HepG2 (cell line): Measurements from ENCODE around the gene RNF14. TPM values are rescaled to one million over a fixed set of nuclear protein-coding genes. Genes with fewer than 3 reads are reported as not detected.

Experiments used
- BRCA1 ChIP-seq: sonication (generic); formaldehyde crosslinking; IDR thresholded peaks from 2 replicates; pipeline ENCODE4 v1.4.0; 2020; ENCODE audit warnings: missing genetic modification reagents
- CEBPB ChIP-seq: IDR thresholded peaks from 2 replicates; pipeline ENCODE4 v1.6.1; 2011; ENCODE audit warnings: low read depth, low read length, improper control_type of control experiment, borderline replicate concordance
- GABPA ChIP-seq, 2 experiments: IDR thresholded peaks; 2 replicates each; pipeline ENCODE4 v1.6.1; 2011 to 2016; ENCODE audit warnings: low read depth in 2 of 2, low read length in 1 of 2, missing biosample characterization in 1 of 2, missing genetic modification characterization in 1 of 2
- GMEB1 ChIP-seq: sonication (generic); formaldehyde crosslinking; IDR thresholded peaks from 2 replicates; pipeline ENCODE4 v1.5.1; 2020; ENCODE audit warnings: missing genetic modification reagents, mild to moderate bottlenecking, borderline replicate concordance
- IKZF5 ChIP-seq: IDR thresholded peaks from 2 replicates; pipeline ENCODE4 v1.6.1; 2018; ENCODE audit warnings: missing genetic modification reagents, mild to moderate bottlenecking, missing compliant biosample characterization
- KAT8 ChIP-seq: IDR thresholded peaks from 2 replicates; pipeline ENCODE4 v1.6.1; 2016; ENCODE audit warnings: missing genetic modification reagents, missing compliant biosample characterization
- MIXL1 ChIP-seq: IDR thresholded peaks from 2 replicates; pipeline ENCODE4 v1.6.1; 2016
- MYC ChIP-seq: sonication (generic); formaldehyde crosslinking; IDR thresholded peaks from 2 replicates; pipeline ENCODE4 v1.9.0; 2021; ENCODE audit warnings: missing genetic modification reagents, borderline replicate concordance
- NAIF1 ChIP-seq: sonication (generic); formaldehyde crosslinking; IDR thresholded peaks from 2 replicates; pipeline ENCODE4 v1.5.0; 2020; ENCODE audit warnings: mild to moderate bottlenecking, missing genetic modification reagents, borderline replicate concordance
- PHF8 ChIP-seq: sonication (generic); formaldehyde crosslinking; IDR thresholded peaks from 2 replicates; pipeline ENCODE4 v1.5.0; 2020; ENCODE audit warnings: missing genetic modification reagents
- ZBTB2 ChIP-seq: sonication (generic); formaldehyde crosslinking; IDR thresholded peaks from 2 replicates; pipeline ENCODE4 v1.8.0; 2022; ENCODE audit warnings: low read depth, missing genetic modification reagents
- ZFX ChIP-seq: sonication (generic); formaldehyde crosslinking; IDR thresholded peaks from 2 replicates; pipeline ENCODE4 v1.4.0; 2020; ENCODE audit warnings: mild to moderate bottlenecking, low read depth, missing genetic modification reagents, moderate library complexity
- ZNF205 ChIP-seq: IDR thresholded peaks from 2 replicates; pipeline ENCODE4 v1.6.1; 2018; ENCODE audit warnings: missing biosample characterization, missing genetic modification reagents
- ZNF235 ChIP-seq: sonication (generic); formaldehyde crosslinking; IDR thresholded peaks from 2 replicates; pipeline ENCODE4 v1.8.1; 2023; ENCODE audit warnings: mild to moderate bottlenecking, missing genetic modification reagents, borderline replicate concordance
- ZNF296 ChIP-seq: sonication (generic); formaldehyde crosslinking; conservative IDR thresholded peaks from 2 replicates; pipeline ENCODE4 v1.5.0; 2020; ENCODE audit warnings: mild to moderate bottlenecking, missing genetic modification reagents
- ZNF557 ChIP-seq: sonication (generic); formaldehyde crosslinking; IDR thresholded peaks from 2 replicates; pipeline ENCODE4 v1.4.0; 2020; ENCODE audit warnings: missing genetic modification reagents
- ZNF644 ChIP-seq: IDR thresholded peaks from 2 replicates; pipeline ENCODE4 v1.6.1; 2016; ENCODE audit warnings: low read depth
- ZNF75D ChIP-seq: sonication (generic); formaldehyde crosslinking; IDR thresholded peaks from 2 replicates; pipeline ENCODE4 v1.8.1; 2023; ENCODE audit warnings: missing genetic modification reagents, mild to moderate bottlenecking, borderline replicate concordance
- polyA plus RNA-seq, 8 experiments: library from polyadenylated mRNA; depleted of rRNA in 3 of 8; stranded (reverse) in 7 of 8; unstranded in 1 of 8; fragments of >200 nt; fragmentation: Illumina TruSeq in 4 of 8; extraction: Trizol in 4 of 8; gene quantifications; 2 replicates each; pipeline versions ENCODE4 v1.2.1 to v1.2.3, GENCODE V29; 2011 to 2016; ENCODE audit warnings: low read depth in 4 of 8, missing spikeins in 1 of 8, mixed read lengths in 1 of 8; ENCODE audit not compliant: insufficient read depth in 1 of 8
- total RNA-seq, 5 experiments: library from RNA; depleted of rRNA; stranded (reverse); fragments of >200 nt; fragmentation: Illumina TruSeq; extraction: Trizol; gene quantifications; 2 replicates each; pipeline ENCODE4 v1.2.3, GENCODE V29; 2016; ENCODE audit warnings: low read depth in 1 of 5
- TF ChIP-seq, protein P1 (sequence below): sonication (generic); formaldehyde crosslinking; IDR thresholded peaks from 2 replicates; pipeline ENCODE4 v1.4.0; 2020; ENCODE audit warnings: missing genetic modification reagents, borderline replicate concordance
- TF ChIP-seq, protein P2 (sequence below): sonication (generic); formaldehyde crosslinking; IDR thresholded peaks from 2 replicates; pipeline ENCODE4 v1.4.0; 2020; ENCODE audit warnings: missing genetic modification reagents

The RNF14 gene
- total and polyA plus RNA-seq, 2 of the 13 experiments (the other 11 are each of a cell fraction or from before 2014, with no cell fraction given) = 11.3 to 28.1 TPM

DNA sequence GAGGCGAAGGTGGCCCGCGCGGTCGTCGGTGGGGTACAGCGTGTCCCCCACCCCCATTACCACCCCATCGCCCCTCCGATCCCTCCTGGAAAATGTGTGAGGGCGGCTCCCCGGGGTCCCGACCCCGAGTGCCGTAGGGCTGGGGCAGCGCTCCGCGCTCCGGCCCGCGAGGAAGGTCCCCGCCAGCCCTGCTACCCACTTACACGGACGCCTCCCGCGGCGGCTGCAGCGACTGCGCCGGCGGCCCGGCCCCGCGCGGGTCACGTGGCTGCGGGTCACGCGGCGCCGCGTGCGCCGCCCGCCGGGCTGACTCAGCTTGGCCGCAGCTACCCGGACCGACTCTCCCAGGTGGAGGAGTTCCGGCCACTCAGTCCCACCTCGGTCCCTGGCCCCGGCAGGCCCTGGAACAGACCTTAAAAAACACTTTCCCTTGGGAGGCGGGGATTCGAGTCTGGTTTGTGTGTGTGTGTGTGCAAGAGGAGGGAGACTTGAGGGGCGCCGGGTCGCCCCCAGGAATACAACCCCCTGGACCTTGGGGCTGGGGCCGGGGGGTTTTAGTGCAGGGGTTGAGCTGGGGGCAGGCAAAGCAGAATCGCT, 44.0 kb downstream of the RNF14 start, which contains the start of gene GNPDA1 (continued):
- TF ChIP-seq, protein P1, sequence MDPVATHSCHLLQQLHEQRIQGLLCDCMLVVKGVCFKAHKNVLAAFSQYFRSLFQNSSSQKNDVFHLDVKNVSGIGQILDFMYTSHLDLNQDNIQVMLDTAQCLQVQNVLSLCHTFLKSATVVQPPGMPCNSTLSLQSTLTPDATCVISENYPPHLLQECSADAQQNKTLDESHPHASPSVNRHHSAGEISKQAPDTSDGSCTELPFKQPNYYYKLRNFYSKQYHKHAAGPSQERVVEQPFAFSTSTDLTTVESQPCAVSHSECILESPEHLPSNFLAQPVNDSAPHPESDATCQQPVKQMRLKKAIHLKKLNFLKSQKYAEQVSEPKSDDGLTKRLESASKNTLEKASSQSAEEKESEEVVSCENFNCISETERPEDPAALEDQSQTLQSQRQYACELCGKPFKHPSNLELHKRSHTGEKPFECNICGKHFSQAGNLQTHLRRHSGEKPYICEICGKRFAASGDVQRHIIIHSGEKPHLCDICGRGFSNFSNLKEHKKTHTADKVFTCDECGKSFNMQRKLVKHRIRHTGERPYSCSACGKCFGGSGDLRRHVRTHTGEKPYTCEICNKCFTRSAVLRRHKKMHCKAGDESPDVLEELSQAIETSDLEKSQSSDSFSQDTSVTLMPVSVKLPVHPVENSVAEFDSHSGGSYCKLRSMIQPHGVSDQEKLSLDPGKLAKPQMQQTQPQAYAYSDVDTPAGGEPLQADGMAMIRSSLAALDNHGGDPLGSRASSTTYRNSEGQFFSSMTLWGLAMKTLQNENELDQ (CRISPR knock-in tag) = no peak
- TF ChIP-seq, protein P2, sequence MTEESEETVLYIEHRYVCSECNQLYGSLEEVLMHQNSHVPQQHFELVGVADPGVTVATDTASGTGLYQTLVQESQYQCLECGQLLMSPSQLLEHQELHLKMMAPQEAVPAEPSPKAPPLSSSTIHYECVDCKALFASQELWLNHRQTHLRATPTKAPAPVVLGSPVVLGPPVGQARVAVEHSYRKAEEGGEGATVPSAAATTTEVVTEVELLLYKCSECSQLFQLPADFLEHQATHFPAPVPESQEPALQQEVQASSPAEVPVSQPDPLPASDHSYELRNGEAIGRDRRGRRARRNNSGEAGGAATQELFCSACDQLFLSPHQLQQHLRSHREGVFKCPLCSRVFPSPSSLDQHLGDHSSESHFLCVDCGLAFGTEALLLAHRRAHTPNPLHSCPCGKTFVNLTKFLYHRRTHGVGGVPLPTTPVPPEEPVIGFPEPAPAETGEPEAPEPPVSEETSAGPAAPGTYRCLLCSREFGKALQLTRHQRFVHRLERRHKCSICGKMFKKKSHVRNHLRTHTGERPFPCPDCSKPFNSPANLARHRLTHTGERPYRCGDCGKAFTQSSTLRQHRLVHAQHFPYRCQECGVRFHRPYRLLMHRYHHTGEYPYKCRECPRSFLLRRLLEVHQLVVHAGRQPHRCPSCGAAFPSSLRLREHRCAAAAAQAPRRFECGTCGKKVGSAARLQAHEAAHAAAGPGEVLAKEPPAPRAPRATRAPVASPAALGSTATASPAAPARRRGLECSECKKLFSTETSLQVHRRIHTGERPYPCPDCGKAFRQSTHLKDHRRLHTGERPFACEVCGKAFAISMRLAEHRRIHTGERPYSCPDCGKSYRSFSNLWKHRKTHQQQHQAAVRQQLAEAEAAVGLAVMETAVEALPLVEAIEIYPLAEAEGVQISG (CRISPR knock-in tag) = peak; percentile 53; the same call in 1 of the 2 replicates
- no peak for TF ChIP-seq NAIF1 (CRISPR knock-in tag)
- TF ChIP-seq ZNF205 (CRISPR knock-in tag) = peak; percentile 63; the same call in 1 of the 2 replicates
- TF ChIP-seq MYC (CRISPR knock-in tag) = peak; percentile 80
- TF ChIP-seq MIXL1 (CRISPR knock-in tag) = no peak
- no peak for TF ChIP-seq ZBTB2 (CRISPR knock-in tag)
- TF ChIP-seq ZFX (CRISPR knock-in tag) = peak; percentile 75
- TF ChIP-seq ZNF296 (CRISPR knock-in tag) = no peak
- TF ChIP-seq GABPA (IDR thresholded peaks at IDR 0.05; ENCODE audit: low read depth, low read length) = peak; percentile 33; the same call in 1 of the 2 replicates
- TF ChIP-seq GABPA (CRISPR knock-in tag; IDR thresholded peaks at IDR 0.05; ENCODE audit: low read depth) = peak; percentile 11; the same call in 1 of the 2 replicates
- TF ChIP-seq BRCA1 (CRISPR knock-in tag) = no peak
- no peak for TF ChIP-seq ZNF75D (CRISPR knock-in tag)
- peak; percentile 52; the same call in 1 of the 2 replicates for TF ChIP-seq ZNF235 (CRISPR knock-in tag)
- no peak for TF ChIP-seq ZNF644
- TF ChIP-seq PHF8 (CRISPR knock-in tag) = peak; percentile 83
- TF ChIP-seq CEBPB = no peak
- 0 out of 2 replicates have a peak, but pooled peaks have one; percentile 46 for TF ChIP-seq IKZF5 (CRISPR knock-in tag)
- TF ChIP-seq ZNF557 = no peak
- TF ChIP-seq KAT8 (CRISPR knock-in tag) = 0 out of 2 replicates have a peak, but pooled peaks have one; percentile 62
- no peak for TF ChIP-seq GMEB1 (CRISPR knock-in tag)
